PC-3 (cell line): ENCODE data around the gene NPAS2.

Experiments
- CTCF ChIP-seq: fragments of 300-600 bp; sonication (generic); conservative IDR thresholded peaks from 2 replicates; pipeline ENCODE4 v1.5.1; 2017; ENCODE audit warnings: antibody characterized with exemption, low read depth, mild to moderate bottlenecking, low read length
- EZH2 ChIP-seq: fragments of 300-600 bp; sonication (generic); IDR thresholded peaks from one replicate; pipeline ENCODE4 v1.6.1; 2017; ENCODE audit warnings: antibody characterized with exemption, mild to moderate bottlenecking, low read length; ENCODE audit not compliant: unreplicated experiment
- EZH2phosphoT487 ChIP-seq: fragments of 300-600 bp; sonication (generic); IDR thresholded peaks from 2 replicates; pipeline ENCODE4 v1.6.1; 2018; ENCODE audit warnings: mild to moderate bottlenecking, antibody characterized with exemption, low read length, borderline replicate concordance

DNA sequence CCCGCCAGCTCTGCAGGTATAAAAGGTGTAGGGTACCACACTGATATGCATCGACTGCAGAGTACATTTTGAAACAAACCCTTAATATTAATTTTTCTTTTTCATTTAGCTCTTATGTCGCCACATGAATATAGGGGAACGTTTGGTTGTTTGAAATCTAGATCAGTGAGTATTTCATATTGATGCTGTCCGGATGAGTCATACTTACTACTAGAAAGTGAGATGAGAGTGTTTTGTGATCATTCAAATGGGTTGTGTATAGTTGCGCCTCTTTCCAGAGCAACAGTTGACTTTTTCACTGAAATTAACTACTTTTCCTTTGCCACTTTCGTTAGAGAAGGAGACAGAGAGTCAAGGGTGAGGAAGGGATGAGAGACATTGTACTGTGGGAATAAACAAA is 24.6 kb downstream of the NPAS2 start:
- TF ChIP-seq CTCF = no peak
- TF ChIP-seq EZH2phosphoT487 = no peak
- no peak for TF ChIP-seq EZH2
